C4-2B (cell line): ENCODE results near the gene IRAG1.
"Not testable (repeated sequence)": the region's sequence is repeated elsewhere in the genome, so short reads cannot be mapped to it uniquely, and the experiment has no call there.

Experiments
- CTCF ChIP-seq: fragments of 450-650 bp; conservative IDR thresholded peaks from 2 replicates; pipeline ENCODE4 v1.5.1; 2017; ENCODE audit warnings: mild to moderate bottlenecking
- ZFX ChIP-seq: fragments of 450-650 bp; IDR thresholded peaks from 2 replicates; pipeline ENCODE4 v1.6.1; 2017

GRCh38 chr11:10680279-10680678, 13.3 kb downstream of the IRAG1 start:
- not testable (repeated sequence) for TF ChIP-seq CTCF, ZFX
